ENCODE results near the gene DNAJC18. TPM values are rescaled to one million over a fixed set of nuclear protein-coding genes. Genes with fewer than 3 reads are reported as not detected.

The DNAJC18 gene
- total RNA-seq, 1 donor from 2014 or later: 69.6 TPM

- peaks cover 31% of the 10 kb centered on the region for H3K36me3 Mint-ChIP-seq (ENCODE audit: low read depth, unreplicated experiment)
- H3K4me3 Mint-ChIP-seq (ENCODE audit: unreplicated experiment): peak overlapping the region; percentile 80
- peaks cover 42% of the 10 kb centered on the region for H3K4me1 Mint-ChIP-seq (ENCODE audit: unreplicated experiment)
- peaks cover 9% of the 10 kb centered on the region for H3K27me3 Mint-ChIP-seq (ENCODE audit: unreplicated experiment)
- no peaks in the 10 kb centered on the region for H3K9me3 Mint-ChIP-seq (ENCODE audit: unreplicated experiment)
- TF ChIP-seq CTCF (IDR thresholded peaks at IDR 0.05; ENCODE audit: unreplicated experiment): no peak
- H3K27ac Mint-ChIP-seq (ENCODE audit: unreplicated experiment): peak overlapping the region; percentile 65
- no peak for DNase-seq (ENCODE audit: low spot score)
These were observed 665 bp downstream of the DNAJC18 start for GRCh38 chr5:139438707-139439012.

- Mint-ChIP-seq H3K9me3 (ENCODE audit: unreplicated experiment) (no peaks in the 10 kb centered on the region), H3K4me1 (ENCODE audit: unreplicated experiment) (peaks cover 19% of the 10 kb centered on the region), H3K4me3 (ENCODE audit: unreplicated experiment) (no peak overlapping the region), H3K36me3 (ENCODE audit: low read depth, unreplicated experiment) (peaks cover 32% of the 10 kb centered on the region), H3K27ac (ENCODE audit: unreplicated experiment) (peak overlapping the region; percentile 24), H3K27me3 (ENCODE audit: unreplicated experiment) (peaks cover 6% of the 10 kb centered on the region)
- TF ChIP-seq CTCF (IDR thresholded peaks at IDR 0.05; ENCODE audit: unreplicated experiment): no peak
- DNase-seq (ENCODE audit: low spot score): no peak
These were observed 3.6 kb downstream of the DNAJC18 start for GRCh38 chr5:139435676-139436075.

- no peaks in the 10 kb centered on the region for H3K4me1 Mint-ChIP-seq (ENCODE audit: unreplicated experiment)
- no peak overlapping the region for H3K27ac Mint-ChIP-seq (ENCODE audit: unreplicated experiment)
- DNase-seq (ENCODE audit: low spot score): no peak
- no peaks in the 10 kb centered on the region for H3K27me3 Mint-ChIP-seq (ENCODE audit: unreplicated experiment)
- H3K4me3 Mint-ChIP-seq (ENCODE audit: unreplicated experiment): no peak overlapping the region
- H3K9me3 Mint-ChIP-seq (ENCODE audit: unreplicated experiment): no peaks in the 10 kb centered on the region
- no peak for TF ChIP-seq CTCF (IDR thresholded peaks at IDR 0.05; ENCODE audit: unreplicated experiment)
- peaks cover 29% of the 10 kb centered on the region for H3K36me3 Mint-ChIP-seq (ENCODE audit: low read depth, unreplicated experiment)
These were observed 7.6 kb downstream of the DNAJC18 start for GRCh38 chr5:139431706-139432105.

GRCh38 chr5:139430015-139430414, 9.3 kb downstream of the DNAJC18 start:
- Mint-ChIP-seq H3K27ac (ENCODE audit: unreplicated experiment) (no peak overlapping the region), H3K4me1 (ENCODE audit: unreplicated experiment) (peaks cover 11% of the 10 kb centered on the region), H3K27me3 (ENCODE audit: unreplicated experiment) (no peaks in the 10 kb centered on the region)

More at GRCh38 chr5:139430015-139430414, 9.3 kb downstream of the DNAJC18 start:
- Mint-ChIP-seq H3K9me3 (ENCODE audit: unreplicated experiment) (no peaks in the 10 kb centered on the region), H3K36me3 (ENCODE audit: low read depth, unreplicated experiment) (peaks cover 28% of the 10 kb centered on the region), H3K4me3 (ENCODE audit: unreplicated experiment) (no peak overlapping the region)
- DNase-seq (ENCODE audit: low spot score): no peak
- no peak for TF ChIP-seq CTCF (IDR thresholded peaks at IDR 0.05; ENCODE audit: unreplicated experiment)

All from endothelial cell (in vitro differentiated cells).